ENCODE data around the gene CMIP. TPM values are rescaled to one million over a fixed set of nuclear protein-coding genes. Genes with fewer than 3 reads are reported as not detected.

CMIP gene
- total RNA-seq, 4 donors from 2014 or later, result 40.0 to 69.6 (median 47.0) TPM

- 68% methylated on average over 13 of the region's 13 CpGs; no CpG with 5 or more reads in 1 of the 2 donors for WGBS, 2 donors (ENCODE audit: low coverage in 1 of 2)
These were observed 60.5 kb downstream of the CMIP start for GRCh38 chr16:81505011-81505661.

GRCh38 chr16:81509404-81509803 is 64.8 kb downstream of the CMIP start:
- DNase-seq, result no peak

More at GRCh38 chr16:81505011-81505661, 60.5 kb downstream of the CMIP start:
- intact Hi-C loops (cut with DNase I; ENCODE audit: low total_unique reads), result no loop called here
- Histone ChIP-seq H3K4me1 (peaks cover 0 to 29% (median 9%) of the 10 kb centered on the region in 4 donors), H3K9me3 (no peaks in the 10 kb centered on the region), H3K4me3 (no peak overlapping the region), H3K27me3 (no peaks in the 10 kb centered on the region), H3K36me3 (no peaks in the 10 kb centered on the region), H3K27ac (peak overlapping the region in 2 of 4 donors; percentile 33 to 53)
- DNase-seq, result peak; percentile 48
- in situ Hi-C loops (cut with MboI; ENCODE audit: low pct_ligation_motif_present in 1 of 4, low pct_unique_long_range_greater_than_20kb in 1 of 4, low sequenced_read_pairs in 3 of 4), result no loop called here
- TF ChIP-seq POLR2AphosphoS5 (IDR thresholded peaks at IDR 0.05) (no peak), EP300 (IDR thresholded peaks at IDR 0.05; ENCODE audit: low read depth) (no peak), POLR2A (IDR thresholded peaks at IDR 0.05) (no peak), CTCF (IDR thresholded peaks at IDR 0.05) (no peak)

GRCh38 chr16:81510016-81510415 is 65.4 kb downstream of the CMIP start:
- Histone ChIP-seq H3K4me1 (peaks cover 12 to 20% (median 19%) of the 10 kb centered on the region in 4 donors), H3K4me3 (no peak overlapping the region), H3K27me3 (no peaks in the 10 kb centered on the region), H3K9me3 (no peaks in the 10 kb centered on the region), H3K36me3 (no peaks in the 10 kb centered on the region), H3K27ac (no peak overlapping the region)
- DNase-seq, result no peak
- intact Hi-C loops (cut with DNase I; ENCODE audit: low total_unique reads) (no loop called here), in situ Hi-C loops (cut with MboI; ENCODE audit: low pct_ligation_motif_present in 1 of 4, low pct_unique_long_range_greater_than_20kb in 1 of 4, low sequenced_read_pairs in 3 of 4) (no loop called here)
- TF ChIP-seq POLR2AphosphoS5 (IDR thresholded peaks at IDR 0.05) (no peak), CTCF (IDR thresholded peaks at IDR 0.05) (no peak), EP300 (IDR thresholded peaks at IDR 0.05; ENCODE audit: low read depth) (no peak), POLR2A (IDR thresholded peaks at IDR 0.05) (no peak)
- 94% methylated on average over 10 of the region's 10 CpGs; no CpG with 5 or more reads in 1 of the 2 donors for WGBS, 2 donors (ENCODE audit: low coverage in 1 of 2)

More at GRCh38 chr16:81509404-81509803, 64.8 kb downstream of the CMIP start:
- Histone ChIP-seq H3K27ac (no peak overlapping the region), H3K27me3 (no peaks in the 10 kb centered on the region), H3K36me3 (no peaks in the 10 kb centered on the region), H3K4me3 (no peak overlapping the region), H3K9me3 (no peaks in the 10 kb centered on the region), H3K4me1 (peaks cover 12 to 26% (median 20%) of the 10 kb centered on the region in 4 donors)
- no peak for TF ChIP-seq EP300 (IDR thresholded peaks at IDR 0.05; ENCODE audit: low read depth)
- no peak for TF ChIP-seq POLR2AphosphoS5 (IDR thresholded peaks at IDR 0.05)
- TF ChIP-seq POLR2A (IDR thresholded peaks at IDR 0.05), result no peak
- TF ChIP-seq CTCF (IDR thresholded peaks at IDR 0.05), result no peak
- WGBS, 2 donors (ENCODE audit: low coverage in 1 of 2), result 92 to 96% methylated on average over 5 to 6 of the region's 6 CpGs
- intact Hi-C loops (cut with DNase I; ENCODE audit: low total_unique reads) (no loop called here), in situ Hi-C loops (cut with MboI; ENCODE audit: low pct_ligation_motif_present in 1 of 4, low pct_unique_long_range_greater_than_20kb in 1 of 4, low sequenced_read_pairs in 3 of 4) (no loop called here)

- H3K36me3 ChIP-seq, result no peaks in the 10 kb centered on the region
These were observed 66.8 kb downstream of the CMIP start for GRCh38 chr16:81511371-81511770.

More at GRCh38 chr16:81511371-81511770, 66.8 kb downstream of the CMIP start:
- DNase-seq, result no peak
- no peak overlapping the region for H3K4me3 ChIP-seq
- H3K4me1 ChIP-seq, result peaks cover 12 to 18% (median 16%) of the 10 kb centered on the region in 4 donors
- in situ Hi-C loops (cut with MboI; ENCODE audit: low pct_ligation_motif_present in 1 of 4, low pct_unique_long_range_greater_than_20kb in 1 of 4, low sequenced_read_pairs in 3 of 4), result no loop called here
- WGBS, 2 donors (ENCODE audit: low coverage in 1 of 2), result 66 to 81% methylated on average over 3 to 5 of the region's 5 CpGs
- intact Hi-C loops (cut with DNase I; ENCODE audit: low total_unique reads), result no loop called here
- TF ChIP-seq CTCF (IDR thresholded peaks at IDR 0.05) (no peak), POLR2A (IDR thresholded peaks at IDR 0.05) (no peak), EP300 (IDR thresholded peaks at IDR 0.05; ENCODE audit: low read depth) (no peak), POLR2AphosphoS5 (IDR thresholded peaks at IDR 0.05) (no peak)
- no peak overlapping the region for H3K27ac ChIP-seq
- no peaks in the 10 kb centered on the region for H3K27me3 ChIP-seq
- H3K9me3 ChIP-seq, result no peaks in the 10 kb centered on the region

Data from transverse colon (tissue), 4 donors.